ENCODE results near the gene PHACTR2. TPM values are rescaled to one million over a fixed set of nuclear protein-coding genes. Genes with fewer than 3 reads are reported as not detected.

Gene PHACTR2
- total RNA-seq, 2 donors from 2014 or later, result 42.5 to 46.9 TPM

GRCh38 chr6:143711714-143712113, 33.9 kb downstream of the PHACTR2 start:
- H3K27ac ChIP-seq, result no peak overlapping the region
- intact Hi-C loops (cut with DNase I), result no loop called here
- no peak overlapping the region for H3K4me3 ChIP-seq
- no peak for DNase-seq
- no peak overlapping the region for H3K9ac ChIP-seq (ENCODE audit: low read depth in 2 of 2, low read length in 2 of 2)
- H3K36me3 ChIP-seq, result no peaks in the 10 kb centered on the region
- no peaks in the 10 kb centered on the region for H3K27me3 ChIP-seq
- H3K9me3 ChIP-seq, result no peaks in the 10 kb centered on the region
- H3K4me1 ChIP-seq, result no peaks in the 10 kb centered on the region
- TF ChIP-seq, protein P1, sequence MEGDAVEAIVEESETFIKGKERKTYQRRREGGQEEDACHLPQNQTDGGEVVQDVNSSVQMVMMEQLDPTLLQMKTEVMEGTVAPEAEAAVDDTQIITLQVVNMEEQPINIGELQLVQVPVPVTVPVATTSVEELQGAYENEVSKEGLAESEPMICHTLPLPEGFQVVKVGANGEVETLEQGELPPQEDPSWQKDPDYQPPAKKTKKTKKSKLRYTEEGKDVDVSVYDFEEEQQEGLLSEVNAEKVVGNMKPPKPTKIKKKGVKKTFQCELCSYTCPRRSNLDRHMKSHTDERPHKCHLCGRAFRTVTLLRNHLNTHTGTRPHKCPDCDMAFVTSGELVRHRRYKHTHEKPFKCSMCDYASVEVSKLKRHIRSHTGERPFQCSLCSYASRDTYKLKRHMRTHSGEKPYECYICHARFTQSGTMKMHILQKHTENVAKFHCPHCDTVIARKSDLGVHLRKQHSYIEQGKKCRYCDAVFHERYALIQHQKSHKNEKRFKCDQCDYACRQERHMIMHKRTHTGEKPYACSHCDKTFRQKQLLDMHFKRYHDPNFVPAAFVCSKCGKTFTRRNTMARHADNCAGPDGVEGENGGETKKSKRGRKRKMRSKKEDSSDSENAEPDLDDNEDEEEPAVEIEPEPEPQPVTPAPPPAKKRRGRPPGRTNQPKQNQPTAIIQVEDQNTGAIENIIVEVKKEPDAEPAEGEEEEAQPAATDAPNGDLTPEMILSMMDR (IDR thresholded peaks at IDR 0.05), result no peak

GRCh38 chr6:143718472-143718871, 40.7 kb downstream of the PHACTR2 start:
- no peaks in the 10 kb centered on the region for H3K9me3 ChIP-seq
- no peaks in the 10 kb centered on the region for H3K27me3 ChIP-seq
- H3K36me3 ChIP-seq, result no peaks in the 10 kb centered on the region
- H3K4me1 ChIP-seq, result no peaks in the 10 kb centered on the region
- intact Hi-C loops (cut with DNase I), result no loop called here
- H3K9ac ChIP-seq (ENCODE audit: low read depth in 2 of 2, low read length in 2 of 2), result no peak overlapping the region
- H3K4me3 ChIP-seq, result no peak overlapping the region
- DNase-seq, result no peak
- TF ChIP-seq, protein P1 (IDR thresholded peaks at IDR 0.05), result no peak
- no peak overlapping the region for H3K27ac ChIP-seq

GRCh38 chr6:143721642-143722041, 43.9 kb downstream of the PHACTR2 start:
- Histone ChIP-seq H3K27ac (no peak overlapping the region), H3K9me3 (no peaks in the 10 kb centered on the region), H3K4me3 (no peak overlapping the region), H3K36me3 (no peaks in the 10 kb centered on the region), H3K9ac (ENCODE audit: low read depth in 2 of 2, low read length in 2 of 2) (no peak overlapping the region), H3K4me1 (no peaks in the 10 kb centered on the region), H3K27me3 (no peaks in the 10 kb centered on the region)
- TF ChIP-seq, protein P1 (IDR thresholded peaks at IDR 0.05), result no peak
- DNase-seq, result no peak
- intact Hi-C loops (cut with DNase I), result no loop called here

DNA sequence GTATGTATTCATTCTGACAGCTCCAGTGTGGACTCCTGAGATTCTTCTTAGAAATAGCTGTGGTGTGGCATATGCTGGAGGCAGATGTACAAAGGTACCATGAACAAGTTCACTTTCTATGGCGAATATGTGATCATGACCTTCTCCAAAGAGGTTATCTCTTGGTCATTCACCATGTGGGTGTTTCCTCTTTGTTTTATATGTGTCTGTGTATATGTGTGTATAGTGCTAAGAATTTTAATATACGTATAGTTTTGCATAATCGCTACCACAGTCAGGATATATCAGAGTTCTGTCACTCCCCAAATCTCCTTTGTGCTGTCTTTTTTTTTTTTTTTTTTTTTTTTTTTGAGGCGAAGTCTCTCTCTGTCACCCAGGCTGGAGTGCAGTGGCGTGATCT, 47.1 kb downstream of the PHACTR2 start:
- no peaks in the 10 kb centered on the region for H3K36me3 ChIP-seq
- no peak for DNase-seq
- H3K27me3 ChIP-seq, result no peaks in the 10 kb centered on the region
- TF ChIP-seq, protein P1 (IDR thresholded peaks at IDR 0.05), result no peak
- no peak overlapping the region for H3K27ac ChIP-seq
- no peak overlapping the region for H3K4me3 ChIP-seq
- no peak overlapping the region for H3K9ac ChIP-seq (ENCODE audit: low read depth in 2 of 2, low read length in 2 of 2)
- intact Hi-C loops (cut with DNase I), result no loop called here
- H3K4me1 ChIP-seq, result no peaks in the 10 kb centered on the region
- no peaks in the 10 kb centered on the region for H3K9me3 ChIP-seq

- Histone ChIP-seq H3K9me3 (no peaks in the 10 kb centered on the region), H3K27me3 (no peaks in the 10 kb centered on the region), H3K4me3 (no peak overlapping the region), H3K36me3 (no peaks in the 10 kb centered on the region), H3K9ac (ENCODE audit: low read depth in 2 of 2, low read length in 2 of 2) (no peak overlapping the region), H3K27ac (no peak overlapping the region), H3K4me1 (no peaks in the 10 kb centered on the region)
- no peak for DNase-seq
- TF ChIP-seq, protein P1 (IDR thresholded peaks at IDR 0.05), result no peak
- intact Hi-C loops (cut with DNase I), result no loop called here
Measured at GRCh38 chr6:143726015-143726647, 48.4 kb downstream of the PHACTR2 start.
